Mucosa of rectum (tissue), 2 donors: ENCODE measurements around the gene MYLK.

Source experiments
- H3K27ac ChIP-seq, 2 donors: one replicate each; pipeline ENCODE4 v1.7.0; 2013; ENCODE audit warnings: inconsistent platforms in 2 of 2, low read depth in 2 of 2, low read length in 2 of 2
- H3K27me3 ChIP-seq, 2 donors: one replicate each; pipeline ENCODE4 v1.7.0; 2013; ENCODE audit warnings: low read length in 2 of 2; ENCODE audit not compliant: control insufficient read depth in 2 of 2, insufficient read depth in 2 of 2
- H3K36me3 ChIP-seq, 2 donors: one replicate each; pipeline ENCODE4 v1.7.0; 2013; ENCODE audit warnings: low read length in 2 of 2; ENCODE audit not compliant: control insufficient read depth in 2 of 2, insufficient read depth in 2 of 2
- H3K4me1 ChIP-seq, 2 donors: one replicate each; pipeline ENCODE4 v1.7.0; 2013; ENCODE audit warnings: low read length in 2 of 2, mild to moderate bottlenecking in 1 of 2; ENCODE audit not compliant: control insufficient read depth in 2 of 2, insufficient read depth in 2 of 2
- H3K4me3 ChIP-seq, 2 donors: one replicate each; pipeline ENCODE4 v1.7.0; 2013; ENCODE audit warnings: low read length in 2 of 2
- H3K9ac ChIP-seq, 2 donors: one replicate each; pipeline ENCODE4 v1.7.0; 2013; ENCODE audit warnings: low read length in 2 of 2, low read depth in 1 of 2, mild to moderate bottlenecking in 1 of 2
- H3K9me3 ChIP-seq, 2 donors: one replicate each; pipeline ENCODE4 v1.7.0; 2013; ENCODE audit warnings: low read length in 2 of 2; ENCODE audit not compliant: control insufficient read depth in 2 of 2
- donor health status: healthy.
- donor health status: Normal muscosa, but diverticular disease.

Gene MYLK

GRCh38 chr3:123884203-123884831 is at the start of gene MYLK:
Gene MYLK, minus strand, starts transcription at chr3:123884332. Its CDS starts 90,491 bp downstream, at chr3:123793841.
- Histone ChIP-seq H3K27me3 (peaks cover 0 to 15% of the 10 kb centered on the region in 2 donors), H3K36me3 (no peaks in the 10 kb centered on the region), H3K9me3 (no peaks in the 10 kb centered on the region), H3K9ac (peak within 1 kb of the TSS in 1 of 2 donors; percentile 40), H3K27ac (no peak within 1 kb of the TSS), H3K4me3 (peak within 1 kb of the TSS; percentile 64 to 66), H3K4me1 (peaks cover 4 to 8% of the 10 kb centered on the region in 2 donors)

GRCh38 chr3:123930445-123930844 is 46.3 kb upstream of the MYLK start:
- H3K4me1 ChIP-seq, result no peaks in the 10 kb centered on the region
- no peak overlapping the region for H3K27ac ChIP-seq
- no peaks in the 10 kb centered on the region for H3K9me3 ChIP-seq
- no peaks in the 10 kb centered on the region for H3K27me3 ChIP-seq
- H3K4me3 ChIP-seq, result no peak overlapping the region
- no peak overlapping the region for H3K9ac ChIP-seq
- peaks cover 19 to 20% of the 10 kb centered on the region in 2 donors for H3K36me3 ChIP-seq

- H3K4me1 ChIP-seq, result no peaks in the 10 kb centered on the region
- peaks cover 21 to 24% of the 10 kb centered on the region in 2 donors for H3K36me3 ChIP-seq
Measured at GRCh38 chr3:123929325-123929724, 45.2 kb upstream of the MYLK start.

GRCh38 chr3:123926396-123926795 is 42.3 kb upstream of the MYLK start:
- no peak overlapping the region for H3K4me3 ChIP-seq
- H3K27me3 ChIP-seq, result no peaks in the 10 kb centered on the region
- no peaks in the 10 kb centered on the region for H3K9me3 ChIP-seq
- H3K9ac ChIP-seq, result no peak overlapping the region
- H3K4me1 ChIP-seq, result no peaks in the 10 kb centered on the region
- peaks cover 15 to 22% of the 10 kb centered on the region in 2 donors for H3K36me3 ChIP-seq
- no peak overlapping the region for H3K27ac ChIP-seq

More at GRCh38 chr3:123929325-123929724, 45.2 kb upstream of the MYLK start:
- Histone ChIP-seq H3K4me3 (no peak overlapping the region), H3K27ac (no peak overlapping the region), H3K27me3 (no peaks in the 10 kb centered on the region), H3K9me3 (no peaks in the 10 kb centered on the region), H3K9ac (no peak overlapping the region)

- H3K27ac ChIP-seq, result no peak overlapping the region
- peaks cover 19 to 27% of the 10 kb centered on the region in 2 donors for H3K36me3 ChIP-seq
- H3K4me1 ChIP-seq, result no peaks in the 10 kb centered on the region
- H3K9me3 ChIP-seq, result peaks cover 0 to 10% of the 10 kb centered on the region in 2 donors
- H3K27me3 ChIP-seq, result no peaks in the 10 kb centered on the region
- H3K9ac ChIP-seq, result no peak overlapping the region
- H3K4me3 ChIP-seq, result no peak overlapping the region
Measured at GRCh38 chr3:123920868-123921267, 36.7 kb upstream of the MYLK start.

- Histone ChIP-seq H3K9ac (no peak overlapping the region), H3K9me3 (peaks cover 0 to 10% of the 10 kb centered on the region in 2 donors), H3K27me3 (no peaks in the 10 kb centered on the region), H3K27ac (no peak overlapping the region), H3K4me1 (no peaks in the 10 kb centered on the region), H3K4me3 (no peak overlapping the region), H3K36me3 (peaks cover 18 to 27% of the 10 kb centered on the region in 2 donors)
Measured at GRCh38 chr3:123920383-123920782, 36.3 kb upstream of the MYLK start.

GRCh38 chr3:123919353-123919752 is 35.2 kb upstream of the MYLK start:
- Histone ChIP-seq H3K27me3 (no peaks in the 10 kb centered on the region), H3K36me3 (peaks cover 19 to 32% of the 10 kb centered on the region in 2 donors), H3K4me1 (no peaks in the 10 kb centered on the region), H3K9me3 (peaks cover 0 to 10% of the 10 kb centered on the region in 2 donors), H3K27ac (no peak overlapping the region), H3K4me3 (no peak overlapping the region), H3K9ac (no peak overlapping the region)

- Histone ChIP-seq H3K27ac (no peak overlapping the region), H3K4me1 (no peaks in the 10 kb centered on the region), H3K4me3 (no peak overlapping the region), H3K9me3 (no peaks in the 10 kb centered on the region), H3K9ac (no peak overlapping the region), H3K27me3 (no peaks in the 10 kb centered on the region), H3K36me3 (peaks cover 11 to 18% of the 10 kb centered on the region in 2 donors)
Measured at GRCh38 chr3:123914829-123915228, 30.7 kb upstream of the MYLK start.

- Histone ChIP-seq H3K27ac (no peak overlapping the region), H3K9ac (no peak overlapping the region), H3K36me3 (peaks cover under 1 to 5% of the 10 kb centered on the region in 2 donors), H3K4me1 (no peaks in the 10 kb centered on the region), H3K27me3 (no peaks in the 10 kb centered on the region), H3K4me3 (no peak overlapping the region), H3K9me3 (no peaks in the 10 kb centered on the region)
Measured at GRCh38 chr3:123909785-123910184, 25.7 kb upstream of the MYLK start.

- Histone ChIP-seq H3K27me3 (no peaks in the 10 kb centered on the region), H3K9ac (no peak overlapping the region), H3K36me3 (no peaks in the 10 kb centered on the region), H3K27ac (no peak overlapping the region), H3K9me3 (no peaks in the 10 kb centered on the region), H3K4me1 (no peaks in the 10 kb centered on the region), H3K4me3 (no peak overlapping the region)
Measured at GRCh38 chr3:123907720-123908119, 23.6 kb upstream of the MYLK start.
